Suprapubic skin (tissue), 4 donors: ENCODE measurements around the gene PEAK3. TPM values are rescaled to one million over a fixed set of nuclear protein-coding genes. Genes with fewer than 3 reads are reported as not detected.

Source experiments
- DNase-seq, 2 donors: peaks; one replicate each; pipeline ENCODE4 v3.0.0-alpha.2; 2019; ENCODE audit warnings: low spot score in 2 of 2
- H3K27ac ChIP-seq: fragments of 200-600 bp; sonication (generic); one replicate; pipeline ENCODE4 v1.5.1; 2019
- H3K27me3 ChIP-seq: fragments of 200-600 bp; sonication (generic); one replicate; pipeline ENCODE4 v1.5.1; 2019
- H3K36me3 ChIP-seq: fragments of 200-600 bp; sonication (generic); one replicate; pipeline ENCODE4 v1.5.1; 2019
- H3K4me1 ChIP-seq: fragments of 200-600 bp; sonication (generic); one replicate; pipeline ENCODE4 v1.5.1; 2019
- H3K4me3 ChIP-seq: fragments of 200-600 bp; sonication (generic); one replicate; pipeline ENCODE4 v1.5.1; 2019; ENCODE audit warnings: mild to moderate bottlenecking
- H3K9me3 ChIP-seq: fragments of 200-600 bp; sonication (generic); one replicate; pipeline ENCODE4 v1.5.1; 2019
- CTCF ChIP-seq, 2 donors: fragments of 200-600 bp in 1 of 2; fragments of 450-650 bp in 1 of 2; sonication (generic) in 1 of 2; IDR thresholded peaks; one replicate each; pipeline ENCODE4 v1.5.1; 2016 to 2019; ENCODE audit warnings: antibody characterized with exemption in 2 of 2, mild to moderate bottlenecking in 1 of 2, moderate library complexity in 1 of 2
- EP300 ChIP-seq: sonication (generic); formaldehyde crosslinking; IDR thresholded peaks from one replicate; pipeline ENCODE4 v1.6.1; 2017; ENCODE audit warnings: antibody characterized with exemption
- POLR2A ChIP-seq, 2 donors: fragments of 450-650 bp; IDR thresholded peaks; one replicate each; pipeline ENCODE4 v1.6.1; 2017; ENCODE audit warnings: antibody characterized with exemption in 2 of 2, mild to moderate bottlenecking in 2 of 2, moderate library complexity in 2 of 2
- POLR2AphosphoS5 ChIP-seq, 3 donors: sonication (generic); formaldehyde crosslinking; IDR thresholded peaks; one replicate each; pipeline ENCODE4 v1.6.1; 2017; ENCODE audit warnings: antibody characterized with exemption in 3 of 3
- WGBS: methylation state at CpG from one replicate; pipeline ENCODE4 v1.1.5; 2018; 5-methylcytosine and 5-hydroxymethylcytosine counted together
- total RNA-seq, 4 donors: library from RNA; depleted of rRNA; stranded (reverse); fragments of >200 nt; gene quantifications; one replicate each; pipeline ENCODE4 v1.1.0, GENCODE V29; 2016

The PEAK3 gene
- total RNA-seq, 4 donors from 2014 or later: 0.55 to 1.4 TPM; not detected in 2

- Histone ChIP-seq H3K36me3 (peaks cover 48% of the 10 kb centered on the region), H3K4me1 (peaks cover 22% of the 10 kb centered on the region), H3K27me3 (no peaks in the 10 kb centered on the region), H3K9me3 (no peaks in the 10 kb centered on the region), H3K4me3 (no peak overlapping the region), H3K27ac (no peak overlapping the region)
- 92% methylated on average over 19 of the region's 19 CpGs for WGBS
- TF ChIP-seq EP300 (no peak), POLR2AphosphoS5 (IDR thresholded peaks at IDR 0.05) (no peak), CTCF (IDR thresholded peaks at IDR 0.05) (no peak), POLR2A (IDR thresholded peaks at IDR 0.05) (no peak)
- DNase-seq: no peak
Measured at GRCh38 chr19:2323707-2324106, 41.7 kb upstream of the PEAK3 start.

- DNase-seq: no peak
- no peak overlapping the region for H3K4me3 ChIP-seq
- peaks cover 48% of the 10 kb centered on the region for H3K36me3 ChIP-seq
- WGBS: 88% methylated on average over 17 of the region's 39 CpGs
- peaks cover 9% of the 10 kb centered on the region for H3K4me1 ChIP-seq
- H3K27ac ChIP-seq: no peak overlapping the region
- no peaks in the 10 kb centered on the region for H3K9me3 ChIP-seq
- H3K27me3 ChIP-seq: no peaks in the 10 kb centered on the region
- TF ChIP-seq EP300: no peak
Measured at GRCh38 chr19:2321565-2322283, 39.7 kb upstream of the PEAK3 start.

GRCh38 chr19:2320939-2321338 is 39.0 kb upstream of the PEAK3 start:
- Histone ChIP-seq H3K36me3 (peaks cover 47% of the 10 kb centered on the region), H3K27ac (no peak overlapping the region), H3K9me3 (no peaks in the 10 kb centered on the region), H3K4me3 (no peak overlapping the region), H3K4me1 (peaks cover 3% of the 10 kb centered on the region), H3K27me3 (no peaks in the 10 kb centered on the region)
- TF ChIP-seq EP300 (no peak), CTCF (IDR thresholded peaks at IDR 0.05) (no peak), POLR2AphosphoS5 (IDR thresholded peaks at IDR 0.05) (no peak), POLR2A (IDR thresholded peaks at IDR 0.05) (no peak)
- DNase-seq: no peak
- 90% methylated on average over 5 of the region's 12 CpGs for WGBS

GRCh38 chr19:2320049-2320448 is 38.1 kb upstream of the PEAK3 start:
- WGBS: 59% methylated on average over 5 of the region's 12 CpGs
- H3K27ac ChIP-seq: no peak overlapping the region
- DNase-seq: no peak
- H3K4me3 ChIP-seq: no peak overlapping the region
- no peaks in the 10 kb centered on the region for H3K27me3 ChIP-seq
- no peaks in the 10 kb centered on the region for H3K4me1 ChIP-seq
- TF ChIP-seq CTCF (IDR thresholded peaks at IDR 0.05): no peak
- no peak for TF ChIP-seq POLR2A (IDR thresholded peaks at IDR 0.05)
- TF ChIP-seq EP300: no peak
- H3K36me3 ChIP-seq: peaks cover 38% of the 10 kb centered on the region
- peaks cover 2% of the 10 kb centered on the region for H3K9me3 ChIP-seq

DNA sequence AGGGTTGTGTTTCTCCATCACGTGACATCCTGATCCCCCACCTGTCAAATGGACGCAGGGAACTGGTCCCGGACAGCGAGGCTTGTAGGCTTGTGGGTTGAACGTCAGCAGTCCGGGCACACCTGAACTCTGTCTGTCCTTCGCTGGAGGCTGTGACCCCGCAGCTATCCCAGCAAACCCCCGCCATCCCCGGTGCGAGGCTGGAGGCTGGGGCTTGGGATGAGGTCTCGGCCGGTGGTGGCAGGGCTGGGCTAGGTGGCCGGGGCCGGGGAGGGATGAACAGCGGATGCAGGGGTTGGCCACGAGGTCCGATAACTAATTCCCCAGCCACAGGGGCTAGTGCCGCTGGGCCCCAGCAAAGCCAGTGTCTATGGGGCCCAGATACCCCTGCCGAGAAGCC is 37.6 kb upstream of the PEAK3 start:
- Histone ChIP-seq H3K36me3 (peaks cover 33% of the 10 kb centered on the region), H3K4me3 (no peak overlapping the region), H3K4me1 (no peaks in the 10 kb centered on the region), H3K27me3 (no peaks in the 10 kb centered on the region), H3K27ac (no peak overlapping the region), H3K9me3 (peaks cover 4% of the 10 kb centered on the region)
- 96% methylated on average over 3 of the region's 20 CpGs for WGBS
- TF ChIP-seq EP300 (no peak), CTCF (IDR thresholded peaks at IDR 0.05) (no peak), POLR2A (IDR thresholded peaks at IDR 0.05) (no peak), POLR2AphosphoS5 (IDR thresholded peaks at IDR 0.05) (no peak)
- no peak for DNase-seq

DNA sequence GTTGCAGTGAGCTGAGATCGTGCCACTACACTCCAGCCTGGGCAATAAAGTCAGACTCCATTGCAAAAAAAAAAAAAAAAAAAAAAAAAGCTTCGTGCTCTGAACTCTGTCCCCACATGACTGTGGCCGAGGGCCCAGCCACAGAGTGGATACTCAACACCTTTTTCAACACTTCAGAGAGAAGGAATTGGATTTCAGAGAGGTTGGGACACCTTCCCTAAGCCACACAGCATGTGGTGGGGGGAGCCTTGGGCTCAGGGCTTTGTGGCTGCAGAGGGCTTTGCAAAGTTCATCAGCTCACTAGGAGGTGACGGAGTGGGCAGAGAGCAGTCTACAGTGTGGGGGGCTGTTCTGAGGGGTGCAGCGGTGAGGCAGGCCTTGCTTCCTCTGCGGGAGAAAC is 36.9 kb upstream of the PEAK3 start:
- Histone ChIP-seq H3K9me3 (peaks cover 4% of the 10 kb centered on the region), H3K4me3 (no peak overlapping the region), H3K4me1 (no peaks in the 10 kb centered on the region), H3K27ac (no peak overlapping the region), H3K27me3 (peaks cover 2% of the 10 kb centered on the region), H3K36me3 (peaks cover 27% of the 10 kb centered on the region)
- DNase-seq: no peak
- TF ChIP-seq CTCF (IDR thresholded peaks at IDR 0.05): no peak
- 91% methylated on average over 6 of the region's 6 CpGs for WGBS
